Liver (tissue), 9 donors: ENCODE results near the gene CACNA1S. TPM values are rescaled to one million over a fixed set of nuclear protein-coding genes. Genes with fewer than 3 reads are reported as not detected.

ENCODE experiments used
- DNase-seq: peaks from one replicate; pipeline ENCODE4 v3.0.0-alpha.2; 2017; ENCODE audit warnings: low spot score
- H3K27ac ChIP-seq, 2 donors: one replicate each; pipeline ENCODE4 v1.7.0; 2013; ENCODE audit warnings: inconsistent platforms in 2 of 2, low read length in 2 of 2, control low read depth in 1 of 2, low read depth in 1 of 2, mild to moderate bottlenecking in 1 of 2
- H3K27me3 ChIP-seq, 4 donors: one replicate each; pipeline versions ENCODE4 v1.6.1 to v1.7.0; 2013; ENCODE audit warnings: low read length in 3 of 4, inconsistent platforms in 1 of 4, mild to moderate bottlenecking in 1 of 4, moderate library complexity in 1 of 4; ENCODE audit not compliant: control insufficient read depth in 4 of 4, insufficient read depth in 4 of 4
- H3K36me3 ChIP-seq, 4 donors: one replicate each; pipeline versions ENCODE4 v1.6.1 to v1.7.0; 2013; ENCODE audit warnings: low read length in 3 of 4, mild to moderate bottlenecking in 3 of 4, low read depth in 1 of 4, moderate library complexity in 1 of 4; ENCODE audit not compliant: control insufficient read depth in 4 of 4, insufficient read depth in 3 of 4
- H3K4me1 ChIP-seq, 4 donors: one replicate each; pipeline versions ENCODE4 v1.6.1 to v1.7.0; 2013; ENCODE audit warnings: low read length in 3 of 4, mild to moderate bottlenecking in 3 of 4, moderate library complexity in 1 of 4; ENCODE audit not compliant: control insufficient read depth in 4 of 4, insufficient read depth in 4 of 4
- H3K4me3 ChIP-seq, 3 donors: one replicate each; pipeline versions ENCODE4 v1.6.1 to v1.7.0; 2013; ENCODE audit warnings: low read length in 3 of 3, control low read depth in 1 of 3, low read depth in 1 of 3, mild to moderate bottlenecking in 1 of 3
- H3K9ac ChIP-seq, 2 donors: one replicate each; pipeline ENCODE4 v1.7.0; 2013; ENCODE audit warnings: low read length in 2 of 2, mild to moderate bottlenecking in 2 of 2, moderate library complexity in 2 of 2, control low read depth in 1 of 2, low read depth in 1 of 2
- H3K9me3 ChIP-seq, 4 donors: one replicate each; pipeline versions ENCODE4 v1.6.1 to v1.7.0; 2013; ENCODE audit warnings: low read length in 3 of 4; ENCODE audit not compliant: control insufficient read depth in 4 of 4
- CTCF ChIP-seq: fragments of 150-350 bp; IDR thresholded peaks from 2 replicates; pipeline ENCODE4 v1.5.1; 2017; ENCODE audit warnings: improper control_type of control experiment, low read depth, low read length; ENCODE audit not compliant: missing input control
- EGR1 ChIP-seq, 2 donors: IDR thresholded peaks; 2 replicates each; pipeline ENCODE4 v1.6.1; 2016 to 2018; ENCODE audit warnings: antibody characterized with exemption in 2 of 2, low read depth in 2 of 2
- FOXA1 ChIP-seq: IDR thresholded peaks from 2 replicates; pipeline ENCODE4 v1.6.1; 2016; ENCODE audit warnings: antibody characterized with exemption
- FOXA2 ChIP-seq: IDR thresholded peaks from 2 replicates; pipeline ENCODE4 v1.6.1; 2016; ENCODE audit warnings: antibody characterized with exemption
- GABPA ChIP-seq, 2 donors: IDR thresholded peaks in 1 of 2; conservative IDR thresholded peaks in 1 of 2; 2 replicates each; pipeline ENCODE4 v1.6.1; 2016; ENCODE audit warnings: antibody characterized with exemption in 2 of 2, mild to moderate bottlenecking in 1 of 2, moderate library complexity in 1 of 2
- HNF4A ChIP-seq, 2 donors: conservative IDR thresholded peaks; 2 replicates each; pipeline ENCODE4 v1.6.1; 2016; ENCODE audit warnings: antibody characterized with exemption in 2 of 2, mild to moderate bottlenecking in 2 of 2
- HNF4G ChIP-seq: IDR thresholded peaks from 2 replicates; pipeline ENCODE4 v1.6.1; 2016; ENCODE audit warnings: antibody characterized with exemption
- JUND ChIP-seq, 2 donors: IDR thresholded peaks; 2 replicates each; pipeline ENCODE4 v1.6.1; 2016; ENCODE audit warnings: antibody characterized with exemption in 2 of 2
- MAX ChIP-seq: IDR thresholded peaks from 2 replicates; pipeline ENCODE4 v1.6.1; 2016; ENCODE audit warnings: antibody characterized with exemption
- NR2F2 ChIP-seq: IDR thresholded peaks from 2 replicates; pipeline ENCODE4 v1.6.1; 2016; ENCODE audit warnings: antibody characterized with exemption
- REST ChIP-seq: IDR thresholded peaks from 2 replicates; pipeline ENCODE4 v1.6.1; 2016; ENCODE audit warnings: antibody characterized with exemption, mild to moderate bottlenecking
- RXRA ChIP-seq, 2 donors: IDR thresholded peaks; 2 replicates each; pipeline ENCODE4 v1.6.1; 2017 to 2018; ENCODE audit warnings: antibody characterized with exemption in 2 of 2, mild to moderate bottlenecking in 1 of 2
- SP1 ChIP-seq: IDR thresholded peaks from 2 replicates; pipeline ENCODE4 v1.6.1; 2018; ENCODE audit warnings: antibody characterized with exemption, mild to moderate bottlenecking
- TAF1 ChIP-seq: conservative IDR thresholded peaks from 2 replicates; pipeline ENCODE4 v1.6.1; 2016; ENCODE audit warnings: antibody characterized with exemption, mild to moderate bottlenecking
- YY1 ChIP-seq: IDR thresholded peaks from 2 replicates; pipeline ENCODE4 v1.6.1; 2016; ENCODE audit warnings: antibody characterized with exemption, mild to moderate bottlenecking
- WGBS: extraction: QIAGEN DNeasy Blood & Tissue Kit; methylation state at CpG from one replicate; pipeline ENCODE4 v1.1.7; 2013; 5-methylcytosine and 5-hydroxymethylcytosine counted together
- polyA plus RNA-seq, 2 donors: library from polyadenylated mRNA; stranded (reverse) in 1 of 2; unstranded in 1 of 2; fragments of 200-250 nt in 1 of 2; fragments of >200 nt in 1 of 2; fragmentation: Nextera tagmentation in 1 of 2; extraction: Ambion mirVana in 1 of 2; gene quantifications; one replicate each; pipeline versions ENCODE4 v1.2.1 to v1.2.3, GENCODE V29; 2013 to 2015
- total RNA-seq, 2 donors: library from RNA; depleted of rRNA; stranded (reverse); fragments of >200 nt; gene quantifications; one replicate each; pipeline ENCODE4 v1.2.3, GENCODE V29; 2014
- TF ChIP-seq, protein P1 (sequence below): IDR thresholded peaks from 2 replicates; pipeline ENCODE4 v1.6.1; 2016; ENCODE audit warnings: antibody characterized with exemption
- donor health status: healthy.
- donor health status: healthy.
- donor health status: healthy.
- donor health status: healthy.
- donor health status: healthy.

The CACNA1S gene
- total and polyA plus RNA-seq, 4 donors = under 0.01 to 0.33 TPM; not detected in 2

- no peak overlapping the region for H3K9ac ChIP-seq
- no peak overlapping the region for H3K4me3 ChIP-seq
- H3K27me3 ChIP-seq = no peaks in the 10 kb centered on the region
- no peak overlapping the region for H3K27ac ChIP-seq
- no peak for TF ChIP-seq HNF4A (conservative IDR thresholded peaks at IDR 0.05)
- TF ChIP-seq EGR1 (IDR thresholded peaks at IDR 0.05; ENCODE audit: low read depth in 2 of 2) = no peak
- no peak for TF ChIP-seq REST
- TF ChIP-seq HNF4G = no peak
- TF ChIP-seq GABPA (IDR thresholded peaks at IDR 0.05 in 1 of 2, conservative IDR thresholded peaks at IDR 0.05 in 1 of 2) = no peak
- no peak for TF ChIP-seq FOXA2
- TF ChIP-seq RXRA (IDR thresholded peaks at IDR 0.05) = no peak
- no peak for TF ChIP-seq SP1
- no peak for TF ChIP-seq CTCF
- TF ChIP-seq JUND (IDR thresholded peaks at IDR 0.05) = no peak
- no peak for TF ChIP-seq TAF1
- TF ChIP-seq, protein P1, sequence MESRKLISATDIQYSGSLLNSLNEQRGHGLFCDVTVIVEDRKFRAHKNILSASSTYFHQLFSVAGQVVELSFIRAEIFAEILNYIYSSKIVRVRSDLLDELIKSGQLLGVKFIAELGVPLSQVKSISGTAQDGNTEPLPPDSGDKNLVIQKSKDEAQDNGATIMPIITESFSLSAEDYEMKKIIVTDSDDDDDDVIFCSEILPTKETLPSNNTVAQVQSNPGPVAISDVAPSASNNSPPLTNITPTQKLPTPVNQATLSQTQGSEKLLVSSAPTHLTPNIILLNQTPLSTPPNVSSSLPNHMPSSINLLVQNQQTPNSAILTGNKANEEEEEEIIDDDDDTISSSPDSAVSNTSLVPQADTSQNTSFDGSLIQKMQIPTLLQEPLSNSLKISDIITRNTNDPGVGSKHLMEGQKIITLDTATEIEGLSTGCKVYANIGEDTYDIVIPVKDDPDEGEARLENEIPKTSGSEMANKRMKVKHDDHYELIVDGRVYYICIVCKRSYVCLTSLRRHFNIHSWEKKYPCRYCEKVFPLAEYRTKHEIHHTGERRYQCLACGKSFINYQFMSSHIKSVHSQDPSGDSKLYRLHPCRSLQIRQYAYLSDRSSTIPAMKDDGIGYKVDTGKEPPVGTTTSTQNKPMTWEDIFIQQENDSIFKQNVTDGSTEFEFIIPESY = no peak
- TF ChIP-seq MAX = no peak
- no peak for TF ChIP-seq FOXA1
- no peak for TF ChIP-seq NR2F2
- no peak for TF ChIP-seq YY1
- H3K9me3 ChIP-seq = no peaks in the 10 kb centered on the region
- WGBS = 92% methylated on average over 12 of the region's 12 CpGs
- H3K4me1 ChIP-seq = no peaks in the 10 kb centered on the region
- no peaks in the 10 kb centered on the region for H3K36me3 ChIP-seq
- no peak for DNase-seq
Observed at GRCh38 chr1:201100169-201100930, 11.9 kb downstream of the CACNA1S start.
